Chondrocyte (in vitro differentiated cells): Measurements from ENCODE around the gene FBLIM1. TPM values are rescaled to one million over a fixed set of nuclear protein-coding genes. Genes with fewer than 3 reads are reported as not detected.
"Not testable (repeated sequence)": the region's sequence is repeated elsewhere in the genome, so short reads cannot be mapped to it uniquely, and the experiment has no call there.

Experiments used
- DNase-seq: peaks from one replicate; pipeline ENCODE4 v3.0.0; 2021; ENCODE audit warnings: mixed read lengths, low spot score
- H3K27ac Mint-ChIP-seq: one replicate; pipeline ENCODE4 v1.8.0; 2021; ENCODE audit warnings: mild to moderate bottlenecking, moderate library complexity, mixed read lengths; ENCODE audit not compliant: unreplicated experiment
- H3K27me3 Mint-ChIP-seq: 2 replicates; pipeline ENCODE4 v1.8.0; 2021; ENCODE audit warnings: low read depth, mixed read lengths
- H3K36me3 Mint-ChIP-seq: 2 replicates; pipeline ENCODE4 v1.8.0; 2021; ENCODE audit warnings: low read depth, mixed read lengths
- H3K4me1 Mint-ChIP-seq: 2 replicates; pipeline ENCODE4 v1.8.0; 2021; ENCODE audit warnings: low read depth, mild to moderate bottlenecking, mixed read lengths
- H3K4me3 Mint-ChIP-seq: one replicate; pipeline ENCODE4 v1.8.0; 2021; ENCODE audit warnings: mild to moderate bottlenecking, moderate library complexity, mixed read lengths; ENCODE audit not compliant: unreplicated experiment
- H3K9me3 Mint-ChIP-seq: 2 replicates; pipeline ENCODE4 v1.8.0; 2021; ENCODE audit warnings: low read depth, mixed read lengths
- CTCF ChIP-seq: fragments of 200-600 bp; sonication (generic); IDR thresholded peaks from 2 replicates; pipeline ENCODE4 v1.5.0; 2021; ENCODE audit warnings: antibody characterized with exemption, mild to moderate bottlenecking, moderate library complexity
- total RNA-seq: library from RNA; stranded (reverse); gene quantifications from 3 replicates; pipeline ENCODE4 v1.2.1, GENCODE V29; 2021

FBLIM1 gene
- total RNA-seq, 1 donor from 2014 or later, result 492 TPM

- no peaks in the 10 kb centered on the region for H3K27me3 Mint-ChIP-seq
- no peaks in the 10 kb centered on the region for H3K9me3 Mint-ChIP-seq
- no peak for TF ChIP-seq CTCF
- no peak overlapping the region for H3K4me3 Mint-ChIP-seq
- H3K36me3 Mint-ChIP-seq, result no peaks in the 10 kb centered on the region
- peaks cover 53% of the 10 kb centered on the region for H3K4me1 Mint-ChIP-seq
- no peak for DNase-seq
- peak overlapping the region; percentile 63 for H3K27ac Mint-ChIP-seq
These were observed 43.8 kb downstream of the FBLIM1 start for GRCh38 chr1:15802234-15802965.

GRCh38 chr1:15803380-15803779, 44.8 kb downstream of the FBLIM1 start:
- peak; percentile 78 for TF ChIP-seq CTCF
- Mint-ChIP-seq H3K36me3 (peaks cover 2% of the 10 kb centered on the region), H3K4me1 (peaks cover 47% of the 10 kb centered on the region), H3K27ac (no peak overlapping the region), H3K9me3 (no peaks in the 10 kb centered on the region), H3K4me3 (no peak overlapping the region), H3K27me3 (no peaks in the 10 kb centered on the region)
- no peak for DNase-seq

- no peak for TF ChIP-seq CTCF
- no peak for DNase-seq
- no peak overlapping the region for H3K4me3 Mint-ChIP-seq
- H3K27ac Mint-ChIP-seq, result no peak overlapping the region
- H3K27me3 Mint-ChIP-seq, result no peaks in the 10 kb centered on the region
- peaks cover 41% of the 10 kb centered on the region for H3K4me1 Mint-ChIP-seq
- peaks cover 2% of the 10 kb centered on the region for H3K36me3 Mint-ChIP-seq
- no peaks in the 10 kb centered on the region for H3K9me3 Mint-ChIP-seq
These were observed 45.5 kb downstream of the FBLIM1 start for GRCh38 chr1:15804060-15804459.

GRCh38 chr1:15807121-15807520, 48.5 kb downstream of the FBLIM1 start:
- Mint-ChIP-seq H3K27ac (no peak overlapping the region), H3K36me3 (peaks cover 2% of the 10 kb centered on the region), H3K9me3 (no peaks in the 10 kb centered on the region), H3K27me3 (no peaks in the 10 kb centered on the region), H3K4me1 (peaks cover 12% of the 10 kb centered on the region), H3K4me3 (no peak overlapping the region)
- no peak for TF ChIP-seq CTCF
- no peak for DNase-seq

GRCh38 chr1:15807549-15807948, 49.0 kb downstream of the FBLIM1 start, which contains the start of gene UQCRHL:
Gene UQCRHL, minus strand, starts transcription at chr1:15807649. Its CDS starts 0 bp downstream, at chr1:15807649.
- DNase-seq, H3K4me3 Mint-ChIP-seq, H3K9me3 Mint-ChIP-seq, H3K27ac Mint-ChIP-seq, H3K36me3 Mint-ChIP-seq, H3K4me1 Mint-ChIP-seq, H3K27me3 Mint-ChIP-seq: not testable (repeated sequence)

GRCh38 chr1:15808955-15809354, 50.4 kb downstream of the FBLIM1 start:
- no peak for TF ChIP-seq CTCF
- Mint-ChIP-seq H3K27me3 (no peaks in the 10 kb centered on the region), H3K9me3 (no peaks in the 10 kb centered on the region), H3K4me3 (no peak overlapping the region), H3K36me3 (peaks cover 2% of the 10 kb centered on the region), H3K27ac (no peak overlapping the region), H3K4me1 (no peaks in the 10 kb centered on the region)
- no peak for DNase-seq
